Fibroblast of peridontal ligament (primary cell): Measurements from ENCODE around the gene ADGRD2.
A peak's percentile ranks its signal among the peaks of the same experiment; 100 is the strongest.

ENCODE experiments used
- DNase-seq: peaks from one replicate; pipeline ENCODE4 v3.0.0-alpha.2; 2010; ENCODE audit errors: extremely low read depth

ADGRD2 gene

GRCh38 chr9:124478354-124478753 lies 28.1 kb downstream of the ADGRD2 start:
- DNase-seq, result no peak

- DNase-seq, result no peak
Measured at GRCh38 chr9:124479371-124479770, 29.1 kb downstream of the ADGRD2 start.

- no peak for DNase-seq
Measured at GRCh38 chr9:124479947-124480620, 29.8 kb downstream of the ADGRD2 start.

- no peak for DNase-seq
Measured at GRCh38 chr9:124480621-124480981, 30.4 kb downstream of the ADGRD2 start.

GRCh38 chr9:124481115-124481514 lies 30.9 kb downstream of the ADGRD2 start:
- no peak for DNase-seq

GRCh38 chr9:124482431-124483031 lies 32.3 kb downstream of the ADGRD2 start:
- no peak for DNase-seq

GRCh38 chr9:124483481-124483880 lies 33.2 kb downstream of the ADGRD2 start:
- DNase-seq, result no peak

GRCh38 chr9:124485201-124485600 lies 35.0 kb downstream of the ADGRD2 start:
- DNase-seq, result no peak

- no peak for DNase-seq
Measured at GRCh38 chr9:124485936-124486335, 35.7 kb downstream of the ADGRD2 start.

GRCh38 chr9:124486778-124487259 lies 36.6 kb downstream of the ADGRD2 start:
- no peak for DNase-seq

GRCh38 chr9:124487260-124488182 lies 37.3 kb downstream of the ADGRD2 start:
- no peak for DNase-seq

GRCh38 chr9:124488641-124489210 lies 38.5 kb downstream of the ADGRD2 start:
- no peak for DNase-seq

- peak; percentile 21 for DNase-seq
Measured at GRCh38 chr9:124489222-124489621, 39.0 kb downstream of the ADGRD2 start.

GRCh38 chr9:124490004-124490403 lies 39.8 kb downstream of the ADGRD2 start:
- no peak for DNase-seq

- no peak for DNase-seq
Measured at GRCh38 chr9:124491049-124491975, 41.1 kb downstream of the ADGRD2 start.

- DNase-seq, result no peak
Measured at GRCh38 chr9:124492818-124493217, 42.6 kb downstream of the ADGRD2 start.

- DNase-seq, result no peak
Measured at GRCh38 chr9:124493218-124493617, 43.0 kb downstream of the ADGRD2 start.

GRCh38 chr9:124493794-124494479 lies 43.7 kb downstream of the ADGRD2 start:
- DNase-seq, result no peak

- DNase-seq, result no peak
Measured at GRCh38 chr9:124495126-124496074, 45.1 kb downstream of the ADGRD2 start.
